HG03565 (cell line): ENCODE measurements around the gene LARGE1.

Source experiments
- ATAC-seq: cut with Tn5 transposase; IDR thresholded peaks from one replicate; pipeline ENCODE4 v1.9.1; 2021; ENCODE audit warnings: mild to moderate bottlenecking, moderate library complexity; ENCODE audit not compliant: unreplicated experiment

LARGE1 gene

GRCh38 chr22:33829546-33830280, 90.6 kb downstream of the LARGE1 start:
- no peak for ATAC-seq

GRCh38 chr22:33828302-33828701, 92.0 kb downstream of the LARGE1 start:
- ATAC-seq, result no peak

GRCh38 chr22:33825761-33826160, 94.5 kb downstream of the LARGE1 start:
- ATAC-seq, result no peak

DNA sequence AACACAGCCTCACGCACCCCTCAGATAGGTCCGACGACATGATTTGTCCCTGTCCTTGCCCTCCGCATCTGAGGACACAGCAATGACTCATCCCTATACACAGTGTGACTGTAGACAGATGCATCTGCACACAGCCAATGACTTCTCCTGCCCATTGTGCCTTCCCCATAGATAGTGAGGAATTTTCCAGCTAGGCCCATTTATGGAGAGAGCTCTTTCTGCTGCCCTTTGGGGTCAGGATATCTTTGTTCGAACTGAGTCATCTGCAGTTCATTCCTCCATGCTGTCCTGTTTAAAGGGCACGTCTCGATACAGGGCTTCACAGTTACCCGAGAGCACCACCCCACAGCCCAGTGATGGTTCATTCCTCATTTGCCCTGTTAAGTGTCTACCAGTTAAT, 96.7 kb downstream of the LARGE1 start:
- no peak for ATAC-seq

- ATAC-seq, result no peak
Observed at GRCh38 chr22:33821290-33821689, 99.0 kb downstream of the LARGE1 start.

GRCh38 chr22:33819743-33820142, 100.5 kb downstream of the LARGE1 start:
- no peak for ATAC-seq

DNA sequence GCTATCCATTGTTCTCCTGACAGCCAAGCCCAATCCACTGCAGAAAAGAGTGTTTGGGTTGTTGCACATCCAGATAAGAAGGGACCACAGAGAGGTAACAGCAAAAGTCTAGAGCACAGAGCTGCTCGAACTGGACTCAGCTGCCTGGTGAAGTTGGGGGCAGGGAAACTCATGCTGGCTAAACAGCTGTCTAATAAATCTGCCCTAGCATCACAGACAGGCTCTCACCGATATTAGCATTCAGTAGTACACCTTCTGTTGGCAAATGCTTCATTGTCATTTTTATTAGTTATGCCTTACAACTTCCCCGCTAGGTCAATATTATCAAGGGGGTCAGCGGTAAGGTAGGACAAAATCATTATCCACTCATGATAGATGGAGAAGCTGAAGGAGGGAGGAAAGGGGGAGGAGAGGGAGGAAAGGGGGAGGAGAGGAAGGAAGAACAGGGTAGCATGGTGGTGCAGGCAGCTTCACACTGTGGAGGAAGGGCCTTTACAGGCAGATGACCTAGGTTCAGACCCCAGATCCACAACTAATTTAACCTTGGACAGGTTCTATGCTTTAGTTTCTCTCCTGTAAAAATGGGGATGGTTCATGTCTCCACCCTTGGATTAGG, 102.7 kb downstream of the LARGE1 start:
- ATAC-seq, result no peak

DNA sequence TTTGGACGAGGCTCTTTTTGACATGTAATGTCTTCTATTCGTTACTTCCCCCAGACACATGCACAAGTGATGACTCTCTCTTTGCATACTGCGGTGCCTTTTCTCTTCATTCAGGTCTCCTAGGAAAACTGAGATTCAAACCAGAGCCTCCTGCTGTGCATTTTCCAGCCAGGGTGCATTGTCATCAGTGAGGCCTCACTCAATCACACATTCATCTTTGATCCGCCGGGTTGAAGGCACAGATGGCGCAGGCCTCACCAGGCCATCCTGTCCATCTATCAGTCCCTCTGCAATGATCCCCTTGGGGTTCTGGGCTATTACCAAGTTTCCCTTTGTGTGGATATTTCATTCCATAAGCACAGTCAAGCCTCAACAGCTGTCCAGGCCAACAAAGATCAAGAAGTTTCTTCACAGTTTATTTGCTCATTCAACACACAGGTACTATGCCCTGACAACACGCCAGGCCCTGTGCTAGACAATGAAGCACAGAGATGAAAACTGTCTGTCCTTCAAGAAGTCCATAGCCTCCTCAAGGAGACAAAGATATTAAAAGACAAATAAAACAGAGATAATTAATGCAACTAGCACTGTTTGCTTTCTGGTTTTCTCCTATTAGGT, 107.8 kb downstream of the LARGE1 start:
- ATAC-seq, result no peak

DNA sequence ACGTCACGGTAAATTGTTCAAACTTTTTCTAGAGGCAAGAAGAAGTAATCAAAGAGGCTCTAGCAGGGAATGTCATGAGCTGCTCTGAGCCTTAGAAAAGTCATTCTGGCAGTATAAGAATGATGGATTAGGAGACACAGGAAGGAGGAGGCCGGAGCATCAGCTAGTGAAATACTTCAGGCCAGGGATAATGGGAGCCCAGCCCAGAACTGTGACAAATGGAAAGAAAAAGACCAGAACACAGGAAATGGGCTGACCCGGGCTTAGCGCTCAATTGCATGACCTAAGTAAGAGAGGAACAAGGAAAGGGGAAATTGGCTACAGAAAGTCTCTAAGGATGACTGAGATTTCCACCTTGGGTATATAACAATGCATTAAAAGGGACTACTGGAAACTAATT, 108.6 kb downstream of the LARGE1 start:
- ATAC-seq, result no peak

DNA sequence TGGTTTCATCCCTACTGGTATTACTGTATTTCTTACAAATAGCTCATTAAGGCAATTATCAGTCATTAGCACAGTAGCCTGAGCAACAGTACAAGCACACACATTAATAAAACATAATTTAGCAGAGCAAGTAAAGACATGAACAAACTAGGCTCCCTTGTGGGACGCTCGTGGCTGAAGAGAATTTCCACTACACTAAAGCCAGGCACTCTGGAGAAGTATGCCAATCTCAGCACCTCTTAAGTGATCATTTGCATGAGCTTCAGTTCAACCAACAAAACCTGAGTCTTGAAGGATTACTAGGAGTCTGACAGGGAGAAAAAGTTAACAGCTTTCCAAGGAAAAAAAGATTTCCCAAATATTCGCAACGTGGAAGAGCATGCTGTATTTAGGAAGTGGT, 109.1 kb downstream of the LARGE1 start:
- ATAC-seq, result no peak

DNA sequence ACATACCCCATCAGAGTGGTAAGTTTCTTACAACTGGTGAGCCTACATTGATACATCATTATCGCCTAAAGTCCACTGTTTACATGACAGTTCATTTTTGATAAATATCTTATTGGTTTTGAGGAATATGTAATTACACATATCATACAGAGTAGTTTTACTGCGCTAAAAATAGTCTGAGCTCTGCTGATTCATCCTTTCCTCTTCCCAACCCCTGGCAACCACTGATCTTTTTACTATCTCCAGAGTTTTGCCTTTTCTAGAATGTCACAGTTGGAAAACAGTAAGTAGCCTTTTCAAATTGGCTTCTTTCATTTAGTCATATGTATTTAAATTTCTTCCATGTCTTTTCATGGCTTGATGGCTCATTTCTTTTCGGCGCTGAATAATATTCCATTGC, 112.8 kb downstream of the LARGE1 start:
- ATAC-seq, result no peak

- peak; percentile 53 for ATAC-seq
Observed at GRCh38 chr22:33806191-33806590, 114.1 kb downstream of the LARGE1 start.

GRCh38 chr22:33803371-33804282, 116.6 kb downstream of the LARGE1 start:
- no peak for ATAC-seq

GRCh38 chr22:33798401-33798800, 121.9 kb downstream of the LARGE1 start:
- ATAC-seq, result no peak

- no peak for ATAC-seq
Observed at GRCh38 chr22:33796494-33796893, 123.8 kb downstream of the LARGE1 start.

DNA sequence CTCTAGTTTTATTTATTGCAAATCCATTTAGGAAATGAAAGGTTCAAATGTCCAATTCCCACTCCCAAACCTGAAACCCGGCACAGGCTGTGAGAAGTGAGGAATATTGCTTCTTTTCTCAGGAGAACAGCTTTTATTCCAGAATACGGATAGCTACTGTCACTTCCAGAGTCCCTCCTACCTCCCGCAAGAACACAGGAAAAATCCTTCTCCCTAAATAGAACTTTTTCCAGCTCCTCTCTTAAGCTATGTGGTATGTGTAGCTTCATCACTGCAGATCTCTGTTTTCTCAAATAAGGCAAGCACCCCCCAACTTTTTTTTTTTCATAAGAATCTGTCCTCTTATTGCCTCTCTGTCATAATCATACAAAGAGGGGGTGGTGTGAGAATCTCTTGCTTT, 126.8 kb downstream of the LARGE1 start:
- no peak for ATAC-seq

DNA sequence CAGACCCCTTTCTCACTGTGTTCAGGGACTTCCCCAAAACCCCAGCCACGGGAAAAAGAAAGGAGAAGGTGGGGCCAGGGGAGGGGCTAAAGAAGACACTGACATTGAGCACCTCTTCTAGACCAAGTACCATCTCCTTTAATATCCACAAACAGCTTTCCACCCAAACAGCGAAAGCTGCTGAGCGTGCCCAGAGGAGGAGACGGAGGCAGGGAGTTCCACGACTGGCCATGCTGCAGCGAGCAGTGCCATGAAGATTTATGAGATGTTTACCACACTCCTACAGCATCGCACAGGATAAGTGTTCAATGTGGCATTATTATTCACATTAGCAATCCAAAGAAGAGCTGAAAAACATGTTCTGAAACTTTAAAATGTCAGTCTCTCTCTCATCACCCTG, 127.4 kb downstream of the LARGE1 start:
- no peak for ATAC-seq

DNA sequence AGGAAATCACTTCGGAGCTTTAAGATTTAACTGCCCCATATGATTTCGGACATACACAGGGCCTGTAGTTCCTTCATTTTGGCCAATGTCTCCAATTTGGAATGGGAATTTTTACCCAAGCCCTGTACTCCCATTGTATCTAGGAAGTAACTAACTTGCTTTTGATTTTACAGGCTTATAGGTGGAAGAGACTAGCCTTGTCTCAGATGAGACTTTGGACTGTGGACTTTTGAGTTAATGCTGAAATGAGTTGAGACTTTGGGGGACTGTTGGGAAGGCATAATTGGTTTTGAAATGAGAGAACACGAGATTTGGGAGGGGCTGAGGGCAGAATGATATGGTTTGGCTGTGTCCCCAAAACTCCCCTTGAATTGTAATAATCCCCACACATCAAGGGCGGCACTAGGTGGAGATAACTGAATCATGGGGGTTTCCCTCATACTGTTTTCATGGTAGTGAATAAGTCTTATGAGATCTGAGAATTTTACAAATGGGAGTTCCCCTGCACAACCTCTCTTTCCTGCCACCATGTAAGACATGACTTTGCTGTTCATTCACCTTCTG, 130.5 kb downstream of the LARGE1 start:
- ATAC-seq, result no peak

DNA sequence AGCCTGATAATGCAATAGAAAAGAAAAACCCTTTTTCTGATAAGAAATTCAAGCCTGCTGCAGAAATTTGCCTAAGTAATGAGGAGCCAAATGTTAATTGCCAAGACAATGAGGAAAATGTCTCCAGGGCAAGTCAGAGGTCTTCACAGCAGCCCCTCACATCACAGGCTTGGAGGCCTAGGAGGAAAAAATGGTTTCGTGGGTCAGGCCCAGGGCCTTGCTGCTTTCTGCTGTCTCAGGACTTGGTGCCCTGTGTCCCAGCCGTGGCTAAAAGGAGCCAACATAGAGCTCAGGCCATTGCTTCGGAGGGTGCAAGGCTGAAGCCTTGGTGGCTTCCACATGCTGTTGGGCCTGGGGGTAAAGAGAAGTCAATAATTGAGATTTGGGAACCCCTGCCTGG, 131.3 kb downstream of the LARGE1 start:
- ATAC-seq, result no peak

DNA sequence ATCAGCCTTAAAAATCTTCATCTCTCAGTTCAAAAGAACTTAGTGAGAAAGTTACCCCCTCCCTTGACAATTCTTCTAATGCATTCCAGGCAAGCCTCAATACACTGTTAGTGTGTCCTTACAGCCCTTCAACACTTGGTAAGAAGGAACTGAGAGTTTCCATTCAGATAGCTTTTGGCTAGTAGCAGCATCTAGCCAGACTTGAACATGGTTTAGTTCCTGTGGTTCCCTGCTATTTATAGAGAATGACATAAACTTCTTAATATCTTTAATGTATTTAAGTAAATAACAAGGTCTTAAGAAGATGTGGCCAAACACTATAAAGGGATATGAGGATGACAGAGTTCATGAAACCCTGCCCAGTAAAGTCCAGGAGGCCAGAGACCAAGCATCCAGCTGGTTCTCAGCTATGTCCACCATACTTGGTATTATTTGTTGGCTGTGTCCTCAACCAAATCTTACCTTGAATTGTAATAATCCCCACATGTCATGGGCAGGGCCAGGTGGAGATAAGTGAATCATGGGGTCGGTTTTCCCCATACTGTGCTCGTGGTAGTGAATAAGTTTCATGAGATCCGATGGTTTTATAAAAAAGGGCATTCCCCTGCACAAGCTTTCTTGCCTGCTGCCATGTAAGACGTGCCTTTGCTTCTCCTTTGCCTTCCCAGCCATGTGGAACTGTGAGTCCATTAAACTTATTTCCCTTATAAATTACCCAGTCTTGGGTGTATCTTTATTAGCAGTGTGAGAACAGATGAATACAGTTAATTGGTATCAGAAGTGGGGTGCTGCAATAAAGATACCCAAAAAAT, 132.4 kb downstream of the LARGE1 start:
- no peak for ATAC-seq
